ENCODE results near the gene MAPKAP1. TPM values are rescaled to one million over a fixed set of nuclear protein-coding genes. Genes with fewer than 3 reads are reported as not detected.

The MAPKAP1 gene
- total and polyA plus RNA-seq, 2 of the 13 experiments (the other 11 are each of a cell fraction or from before 2014, with no cell fraction given) = 45.0 to 64.3 TPM

- TF ChIP-seq ZNF580 (CRISPR knock-in tag; IDR thresholded peaks at IDR 0.05; ENCODE audit: borderline replicate concordance, low read depth) = 0 out of 2 replicates have a peak, but pooled peaks have one; percentile 26
- TF ChIP-seq ELF1 (CRISPR knock-in tag; IDR thresholded peaks at IDR 0.05) = peak; percentile 18; the same call in 1 of the 2 replicates
- TF ChIP-seq HINFP (CRISPR knock-in tag; IDR thresholded peaks at IDR 0.05; ENCODE audit: low read depth) = peak; percentile 78; the same call in 1 of the 2 replicates
- TF ChIP-seq GMEB2 (CRISPR knock-in tag; IDR thresholded peaks at IDR 0.05; ENCODE audit: low read depth) = no peak
- TF ChIP-seq MAF1 (CRISPR knock-in tag; IDR thresholded peaks at IDR 0.05; ENCODE audit: borderline replicate concordance) = no peak
- TF ChIP-seq KIAA2018 (CRISPR knock-in tag; IDR thresholded peaks at IDR 0.05; ENCODE audit: borderline replicate concordance) = no peak
- TF ChIP-seq ZNF616 (CRISPR knock-in tag; IDR thresholded peaks at IDR 0.05; ENCODE audit: low read depth) = no peak
- no peak for TF ChIP-seq ZNF180 (CRISPR knock-in tag; IDR thresholded peaks at IDR 0.05; ENCODE audit: borderline replicate concordance, low read depth)
- TF ChIP-seq YY1 (IDR thresholded peaks at IDR 0.05; ENCODE audit: insufficient read depth, insufficient replicate concordance, low read depth, low read length) = no peak
- no peak for TF ChIP-seq ZNF724P (CRISPR knock-in tag; IDR thresholded peaks at IDR 0.05; ENCODE audit: borderline replicate concordance)
- TF ChIP-seq PBX3 (CRISPR knock-in tag; IDR thresholded peaks at IDR 0.05; ENCODE audit: borderline replicate concordance) = no peak
- no peak for TF ChIP-seq FOXK1 (CRISPR knock-in tag; IDR thresholded peaks at IDR 0.05; ENCODE audit: borderline replicate concordance, low read depth)
- peak; percentile 74; the same call in 1 of the 2 replicates for TF ChIP-seq IRF2 (CRISPR knock-in tag; IDR thresholded peaks at IDR 0.05)
- TF ChIP-seq PLSCR1 (CRISPR knock-in tag; IDR thresholded peaks at IDR 0.05; ENCODE audit: borderline replicate concordance) = no peak
Measured at GRCh38 chr9:125548141-125548540, 158.9 kb downstream of the MAPKAP1 start (continued).

Data from HepG2 (cell line).